Raji (cell line): ENCODE measurements around the gene LRBA.

Source experiments
- POLR2A ChIP-seq: IDR thresholded peaks from 2 replicates; pipeline ENCODE4 v1.6.1; 2011; ENCODE audit warnings: low read depth, low read length, control low read depth; ENCODE audit not compliant: insufficient read depth

LRBA gene

GRCh38 chr4:150710770-150711375 lies 304.2 kb downstream of the LRBA start:
- no peak for TF ChIP-seq POLR2A

DNA sequence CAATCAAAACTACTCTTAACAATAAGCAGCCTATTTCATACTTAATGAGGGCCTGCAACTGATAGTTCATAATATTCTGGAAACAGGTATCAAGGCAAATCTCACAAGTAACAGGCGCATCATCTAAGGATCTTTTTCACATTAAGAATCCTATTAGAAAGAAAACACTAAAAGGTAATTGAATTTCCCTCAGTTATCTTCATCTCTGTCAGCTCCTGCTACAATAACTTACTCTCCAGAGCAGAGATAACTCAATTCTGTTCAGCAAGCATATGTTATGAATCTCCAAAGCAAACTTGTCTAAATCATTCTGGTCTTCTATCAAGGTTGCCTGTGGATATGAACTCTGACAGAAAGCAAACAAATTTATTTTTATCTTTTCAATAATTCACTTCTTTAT lies 307.1 kb downstream of the LRBA start:
- no peak for TF ChIP-seq POLR2A

- TF ChIP-seq POLR2A = no peak
Observed at GRCh38 chr4:150699599-150699998, 315.5 kb downstream of the LRBA start.

GRCh38 chr4:150695162-150695561 lies 319.9 kb downstream of the LRBA start:
- TF ChIP-seq POLR2A = no peak

GRCh38 chr4:150694438-150694837 lies 320.6 kb downstream of the LRBA start:
- no peak for TF ChIP-seq POLR2A

DNA sequence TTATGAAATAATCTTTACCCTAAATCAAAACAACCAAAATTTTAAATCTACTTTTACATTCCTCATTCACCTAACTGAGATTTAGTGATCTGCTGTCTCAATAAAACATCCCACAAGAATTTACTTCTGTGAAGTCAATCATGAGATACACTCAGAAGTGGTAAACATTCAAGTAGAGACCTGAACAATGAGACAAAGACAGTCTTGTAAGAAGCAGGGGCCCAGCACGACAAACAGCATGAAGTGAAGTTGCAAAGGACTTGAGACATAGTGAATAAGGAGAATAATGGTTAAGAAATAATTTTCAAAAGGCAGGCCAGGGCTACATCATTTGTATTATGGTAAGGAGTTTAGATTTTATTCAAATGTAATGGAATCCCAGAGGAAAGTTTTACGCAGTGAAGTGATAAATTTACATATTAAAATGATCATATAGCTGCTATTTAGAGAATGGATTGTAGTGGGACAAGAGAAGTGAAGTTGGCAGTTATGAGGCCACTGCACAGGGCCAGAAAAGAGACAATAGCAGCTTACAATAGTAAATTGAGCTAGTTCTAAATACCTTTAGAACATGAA lies 331.2 kb downstream of the LRBA start:
- TF ChIP-seq POLR2A = no peak

DNA sequence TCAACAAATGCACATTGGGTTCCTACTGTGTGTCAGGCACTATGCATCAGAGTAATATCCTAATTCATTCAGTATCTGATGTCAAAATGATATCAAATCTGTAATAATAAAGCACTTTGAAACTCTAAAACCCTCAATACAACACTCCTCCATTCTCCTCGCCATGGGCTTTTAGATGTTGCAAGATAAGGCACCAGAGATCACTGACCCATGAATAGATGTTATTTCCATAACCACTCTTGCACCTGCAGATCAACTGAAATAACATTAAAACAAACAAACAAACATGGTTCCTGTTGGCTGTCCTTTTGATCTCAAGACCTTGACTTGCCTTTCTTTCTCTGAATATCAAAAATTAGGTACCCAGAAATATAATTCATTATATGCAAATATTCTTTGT lies 333.0 kb downstream of the LRBA start:
- TF ChIP-seq POLR2A = no peak

GRCh38 chr4:150681063-150681462 lies 334.0 kb downstream of the LRBA start:
- TF ChIP-seq POLR2A = no peak

- no peak for TF ChIP-seq POLR2A
Observed at GRCh38 chr4:150680651-150681050, 334.4 kb downstream of the LRBA start.

GRCh38 chr4:150679765-150680343 lies 335.2 kb downstream of the LRBA start:
- TF ChIP-seq POLR2A = no peak

DNA sequence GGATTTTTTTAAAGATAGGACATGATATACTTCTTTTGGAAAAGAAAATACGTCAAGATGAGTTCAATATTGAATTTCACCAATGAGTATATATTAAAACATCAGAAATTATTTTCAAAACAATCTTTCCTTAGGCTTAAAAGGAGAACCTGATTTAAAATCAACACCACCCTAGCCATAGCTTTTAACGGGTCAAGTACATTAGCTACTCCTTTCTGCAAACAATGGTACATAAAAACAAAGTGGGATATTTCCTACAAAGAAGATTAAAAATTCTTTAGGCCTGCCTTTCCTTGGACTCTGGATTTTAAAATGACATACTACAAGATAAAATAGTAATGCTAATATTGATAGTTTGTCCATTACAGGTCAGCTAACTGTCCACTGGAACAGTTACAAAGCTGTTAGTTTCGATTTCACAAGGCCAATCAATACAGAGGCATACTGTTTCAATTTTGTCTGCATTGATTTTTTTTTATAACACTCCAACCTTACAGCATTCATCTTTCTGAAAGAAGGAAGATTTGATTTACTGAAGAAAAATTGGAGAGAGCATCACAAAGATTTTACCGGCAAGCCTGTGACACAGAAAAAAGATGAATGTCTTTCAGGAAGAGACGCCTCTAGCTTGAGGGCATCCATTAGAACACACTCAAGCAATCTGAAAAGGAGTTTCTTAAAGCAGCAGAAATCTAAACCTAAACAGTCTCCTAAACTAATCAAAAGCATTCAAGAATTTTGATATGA lies 335.9 kb downstream of the LRBA start:
- TF ChIP-seq POLR2A = no peak

DNA sequence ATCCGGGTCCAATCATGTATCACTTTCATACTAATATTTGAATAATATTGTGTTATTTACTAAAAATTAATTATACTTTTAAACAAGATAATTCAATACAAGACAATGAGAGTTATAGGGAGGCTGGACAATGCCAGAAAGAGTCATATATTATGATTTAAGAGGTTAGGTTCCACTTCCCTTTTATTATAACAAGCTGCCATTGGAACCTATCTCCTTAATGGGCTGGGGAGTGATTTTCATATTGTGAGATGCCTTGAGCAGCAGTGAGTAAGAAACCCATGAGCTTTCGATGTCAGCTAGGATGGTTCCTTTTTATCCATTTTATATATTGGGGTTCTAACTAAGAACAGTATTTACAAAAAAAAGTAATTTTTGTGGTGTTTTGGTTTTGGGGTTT lies 341.3 kb downstream of the LRBA start:
- no peak for TF ChIP-seq POLR2A

DNA sequence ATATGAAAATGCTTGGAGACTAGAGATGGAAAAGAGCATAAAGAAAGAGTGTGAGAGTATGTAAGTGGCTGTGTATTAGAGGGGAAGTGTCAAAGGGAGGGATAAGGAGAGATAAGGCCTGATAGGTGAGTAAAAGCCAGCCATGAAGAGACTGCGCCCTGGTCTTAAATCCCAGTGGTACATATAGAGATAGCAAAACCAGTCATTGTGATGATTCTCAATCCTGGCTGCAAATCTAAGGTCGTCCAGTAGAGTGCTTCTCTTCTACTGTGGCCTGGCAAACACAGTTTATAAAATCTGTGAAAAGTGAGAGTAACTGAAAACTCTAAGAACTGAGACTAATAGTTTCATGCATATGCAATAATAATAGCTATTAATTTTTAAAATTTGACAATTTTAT lies 346.3 kb downstream of the LRBA start:
- TF ChIP-seq POLR2A = no peak

GRCh38 chr4:150664935-150665334 lies 350.1 kb downstream of the LRBA start:
- TF ChIP-seq POLR2A = no peak

DNA sequence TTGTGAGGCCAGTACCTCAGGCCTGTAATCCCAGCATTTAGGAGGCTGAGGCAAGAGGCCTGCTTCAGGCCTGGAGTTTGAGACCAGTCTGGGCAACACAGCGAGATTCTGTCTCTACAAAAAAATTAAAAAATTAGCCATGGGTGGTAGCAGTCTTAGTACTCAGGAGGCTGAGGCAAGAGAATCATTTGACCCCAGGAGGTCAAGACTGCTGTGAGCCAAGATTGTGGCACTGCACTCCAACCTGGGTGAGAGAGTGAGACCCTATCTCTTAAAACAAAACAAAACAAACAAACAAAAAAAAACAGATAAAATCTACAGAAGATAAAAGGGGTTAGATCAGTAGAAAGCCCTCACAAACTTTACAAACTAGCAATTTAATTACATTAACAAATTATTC lies 352.4 kb downstream of the LRBA start:
- TF ChIP-seq POLR2A = no peak

- TF ChIP-seq POLR2A = no peak
Observed at GRCh38 chr4:150656891-150657290, 358.2 kb downstream of the LRBA start.

DNA sequence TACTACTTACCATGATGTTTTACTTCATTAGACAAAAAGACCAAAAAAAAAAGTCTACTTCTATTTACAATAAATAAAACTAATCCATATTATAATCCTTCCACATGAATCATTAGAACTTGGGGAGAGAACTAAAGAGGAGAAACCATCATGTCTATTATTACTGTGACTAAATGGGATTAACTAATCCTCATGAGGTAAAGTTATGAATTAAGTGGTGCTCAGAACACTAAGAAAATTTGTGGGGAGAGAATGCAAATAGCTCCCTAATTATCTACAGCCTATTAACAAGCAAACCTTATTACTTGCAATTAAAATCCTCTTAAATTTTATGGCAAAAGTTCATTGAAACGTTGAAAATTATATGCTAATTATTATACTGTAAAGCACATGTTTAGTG lies 364.3 kb downstream of the LRBA start:
- TF ChIP-seq POLR2A = no peak

DNA sequence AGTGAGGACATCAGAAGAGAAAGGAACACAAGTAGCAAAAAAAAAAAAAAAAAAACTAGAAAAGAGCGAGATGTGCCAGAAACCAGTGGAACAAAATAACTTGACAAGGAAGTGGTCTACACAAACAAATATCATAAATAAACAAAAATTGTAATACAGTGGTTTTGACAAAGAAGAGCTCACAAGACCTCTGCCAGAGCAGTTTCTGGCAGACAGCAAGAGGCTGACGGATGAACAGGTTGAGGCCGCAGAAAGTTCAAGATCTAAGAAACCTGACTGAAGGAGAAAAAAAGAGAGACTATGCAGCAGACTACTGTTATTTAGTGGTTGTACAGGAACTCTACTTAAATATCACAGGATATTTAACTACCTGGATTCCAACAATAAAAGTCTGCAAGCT lies 367.0 kb downstream of the LRBA start:
- no peak for TF ChIP-seq POLR2A
